B cell (primary cell): Measurements from ENCODE around the gene FRYL. TPM values are rescaled to one million over a fixed set of nuclear protein-coding genes. Genes with fewer than 3 reads are reported as not detected.

Experiments used
- ATAC-seq: fragments of 200-7000 bp; cut with Tn5 transposase; one replicate; pipeline ENCODE4 v1.10.0; 2021; ENCODE audit warnings: low read depth, mild to moderate bottlenecking, moderate number of reproducible peaks, moderate library complexity
- CTCF ChIA-PET: fragments of 350-600 bp; sonication (Branson Sonifier 250); formaldehyde crosslinking; loops from one replicate; lab custom pipeline; 2021; ENCODE audit warnings: antibody characterized with exemption, inconsistent platforms; lab: Charles Lee
- POLR2A ChIA-PET: fragments of 350-600 bp; sonication (Branson Sonifier 250); formaldehyde crosslinking; loops from one replicate; lab custom pipeline; 2021; ENCODE audit warnings: antibody characterized with exemption; lab: Charles Lee
- DNase-seq: peaks from one replicate; pipeline ENCODE4 v3.0.0; 2013
- H2AFZ ChIP-seq: 2 replicates; pipeline ENCODE4 v1.6.1; 2012; ENCODE audit warnings: mild to moderate bottlenecking, low read depth, low read length; ENCODE audit not compliant: insufficient read depth, poor library complexity, severe bottlenecking
- H3K27ac ChIP-seq, 2 donors: 1 replicate in 1 of 2; 2 replicates in 1 of 2; pipeline ENCODE4 v1.5.1; 2012 to 2013; ENCODE audit warnings: low read length in 2 of 2, mild to moderate bottlenecking in 2 of 2, moderate library complexity in 1 of 2
- H3K27me3 ChIP-seq, 4 experiments: fragments of 200-600 bp in 1 of 4; sonication (generic) in 1 of 4; replicated peaks in 1 of 4; 1 replicate in 2 of 4; 2 replicates in 2 of 4; pipeline versions ENCODE4 v1.6.1 to v1.7.0; 2013 to 2016; ENCODE audit warnings: low read length in 3 of 4, mild to moderate bottlenecking in 2 of 4, mixed read lengths in 1 of 4, moderate library complexity in 1 of 4; ENCODE audit not compliant: insufficient read depth in 4 of 4, control insufficient read depth in 3 of 4; ENCODE audit errors: control extremely low read depth in 1 of 4
- H3K36me3 ChIP-seq, 2 experiments: replicated peaks in 1 of 2; 1 replicate in 1 of 2; 2 replicates in 1 of 2; pipeline versions ENCODE4 v1.6.1 to v1.7.1; 2013; ENCODE audit warnings: low read length in 1 of 2; ENCODE audit not compliant: insufficient read depth in 2 of 2, control insufficient read depth in 1 of 2; ENCODE audit errors: control extremely low read depth in 1 of 2, extremely low read depth in 1 of 2
- H3K4me1 ChIP-seq, 2 donors: fragments of 200-600 bp in 1 of 2; sonication (generic) in 1 of 2; 1 replicate in 1 of 2; 2 replicates in 1 of 2; pipeline versions ENCODE4 v1.5.1 to v1.6.1; 2013 to 2017; ENCODE audit warnings: low read length in 2 of 2; ENCODE audit not compliant: control insufficient read depth in 2 of 2, insufficient read depth in 2 of 2
- H3K4me2 ChIP-seq: replicated peaks from 2 replicates; pipeline ENCODE3; 2012; ENCODE audit warnings: mild to moderate bottlenecking, low read depth, low read length; ENCODE audit not compliant: poor library complexity, severe bottlenecking
- H3K4me3 ChIP-seq, 5 experiments: fragments of 200-600 bp in 1 of 5; sonication (generic) in 1 of 5; 1 replicate in 3 of 5; 2 replicates in 2 of 5; pipeline versions ENCODE4 v1.5.1 to v1.7.0; 2011 to 2016; ENCODE audit warnings: low read length in 4 of 5, mild to moderate bottlenecking in 4 of 5, low read depth in 2 of 5, control low read depth in 1 of 5, moderate library complexity in 1 of 5; ENCODE audit not compliant: insufficient read depth in 1 of 5; ENCODE audit errors: control extremely low read depth in 1 of 5, extremely low read depth in 1 of 5
- H3K79me2 ChIP-seq: fragments of 200-600 bp; sonication (generic); one replicate; pipeline ENCODE4 v1.6.0; 2016; ENCODE audit warnings: low read length; ENCODE audit not compliant: control insufficient read depth, insufficient read depth
- H3K9ac ChIP-seq: fragments of 200-600 bp; sonication (generic); 2 replicates; pipeline ENCODE4 v1.6.1; 2017; ENCODE audit warnings: mild to moderate bottlenecking, low read length, moderate library complexity
- H3K9me3 ChIP-seq, 3 donors: one replicate each; pipeline versions ENCODE4 v1.6.1 to v1.7.1; 2013; ENCODE audit warnings: low read length in 2 of 3; ENCODE audit not compliant: control insufficient read depth in 2 of 3, insufficient read depth in 1 of 3; ENCODE audit errors: control extremely low read depth in 1 of 3
- H4K20me1 ChIP-seq: 2 replicates; pipeline ENCODE4 v1.6.0; 2012; ENCODE audit warnings: mild to moderate bottlenecking, low read length; ENCODE audit not compliant: insufficient read depth, control insufficient read depth, poor library complexity, severe bottlenecking
- H3K27ac Mint-ChIP-seq: one replicate; pipeline ENCODE4 v1.8.0; 2021; ENCODE audit warnings: mixed read lengths
- H3K27me3 Mint-ChIP-seq: one replicate; pipeline ENCODE4 v1.8.0; 2021; ENCODE audit warnings: mixed read lengths
- H3K4me1 Mint-ChIP-seq: one replicate; pipeline ENCODE4 v1.8.0; 2021; ENCODE audit warnings: mixed read lengths
- H3K4me3 Mint-ChIP-seq: one replicate; pipeline ENCODE4 v1.8.0; 2021; ENCODE audit warnings: mixed read lengths
- H3K9me3 Mint-ChIP-seq: one replicate; pipeline ENCODE4 v1.8.0; 2022; ENCODE audit warnings: mixed read lengths; ENCODE audit not compliant: insufficient read depth
- CTCF ChIP-seq: fragments of 200-600 bp; IDR thresholded peaks from one replicate; pipeline ENCODE4 v1.8.0; 2022; ENCODE audit warnings: antibody characterized with exemption, mild to moderate bottlenecking
- EZH2 ChIP-seq: IDR thresholded peaks from 2 replicates; pipeline ENCODE4 v1.6.1; 2012; ENCODE audit warnings: borderline replicate concordance, low read depth, mild to moderate bottlenecking, moderate library complexity, low read length; ENCODE audit not compliant: insufficient read depth, poor library complexity, severe bottlenecking
- WGBS: methylation state at CpG from one replicate; pipeline ENCODE4 v1.1.5; 2013; ENCODE audit warnings: missing lambda C conversion rate; ENCODE audit not compliant: insufficient coverage; 5-methylcytosine and 5-hydroxymethylcytosine counted together
- intact Hi-C: fragments of 100-400 bp; cut with micrococcal nuclease; formaldehyde crosslinking; loops from one replicate; pipeline ENCODE4 v1.10.0; 2022
- polyA plus RNA-seq: library from polyadenylated mRNA; depleted of rRNA; stranded (reverse); fragments of >200 nt; gene quantifications from 2 replicates; pipeline ENCODE4 v1.2.3, GENCODE V29; 2012
- total RNA-seq, 2 donors: library from RNA; stranded (reverse); fragments of 120-200 nt in 1 of 2; gene quantifications; 1 replicate in 1 of 2; 2 replicates in 1 of 2; pipeline versions ENCODE4 v1.2.3 to v1.2.4, GENCODE V29; 2013 to 2022

FRYL gene
- total and polyA plus RNA-seq, 2 donors (not counting 1 experiment from before 2014, with no cell fraction given) = 15.5 to 138 TPM

- H3K27me3 Mint-ChIP-seq = no peaks in the 10 kb centered on the region
- H3K4me3 ChIP-seq = no peak overlapping the region
- no peaks in the 10 kb centered on the region for H3K79me2 ChIP-seq
- no peaks in the 10 kb centered on the region for H4K20me1 ChIP-seq
- intact Hi-C loops = no loop called here
- peaks cover 5% of the 10 kb centered on the region for H3K4me1 Mint-ChIP-seq
- ChIA-PET POLR2A (no interaction called here), CTCF (interaction anchor here (0.9 kb wide), 1 partner anchor 374 kb away, joined by 3 read pairs; no protein-coding TSS in a partner anchor)
- TF ChIP-seq CTCF = no peak
- TF ChIP-seq EZH2 = no peak
- H3K36me3 ChIP-seq = peaks cover 27 to 44% of the 10 kb centered on the region in 2 experiments
- H3K9ac ChIP-seq = no peak overlapping the region
- no peak overlapping the region for H3K4me3 Mint-ChIP-seq
- no peak for DNase-seq
- peaks cover 3 to 4% of the 10 kb centered on the region in 2 donors for H3K4me1 ChIP-seq
- no peaks in the 10 kb centered on the region for H3K27me3 ChIP-seq
- WGBS = 81% methylated on average over 2 of the region's 3 CpGs
- peak overlapping the region in 1 of 2 donors; percentile 44 for H3K27ac ChIP-seq
- H3K27ac Mint-ChIP-seq = peak overlapping the region; percentile 8
- no peak overlapping the region for H3K4me2 ChIP-seq
- no peaks in the 10 kb centered on the region for H3K9me3 Mint-ChIP-seq
- H3K9me3 ChIP-seq = no peaks in the 10 kb centered on the region
- no peak overlapping the region for H2AFZ ChIP-seq
- ATAC-seq = no peak
These were observed 191.6 kb downstream of the FRYL start for GRCh38 chr4:48588230-48589097.

GRCh38 chr4:48585401-48585800, 194.7 kb downstream of the FRYL start:
- Mint-ChIP-seq H3K9me3 (no peaks in the 10 kb centered on the region), H3K27me3 (no peaks in the 10 kb centered on the region), H3K4me1 (peaks cover 5% of the 10 kb centered on the region), H3K4me3 (no peak overlapping the region), H3K27ac (no peak overlapping the region)
- no peaks in the 10 kb centered on the region for H3K79me2 ChIP-seq
- POLR2A ChIA-PET = no interaction called here
- peaks cover 3 to 4% of the 10 kb centered on the region in 2 donors for H3K4me1 ChIP-seq
- H3K27ac ChIP-seq = no peak overlapping the region
- intact Hi-C loops = no loop called here
- no peak for DNase-seq
- H3K36me3 ChIP-seq = peaks cover 21 to 43% of the 10 kb centered on the region in 2 experiments
- no peak overlapping the region for H3K4me2 ChIP-seq
- WGBS = 100% methylated on average over 2 of the region's 2 CpGs
- no peaks in the 10 kb centered on the region for H4K20me1 ChIP-seq
- H3K4me3 ChIP-seq = no peak overlapping the region
- no peak overlapping the region for H2AFZ ChIP-seq
- no peak overlapping the region for H3K9ac ChIP-seq
- CTCF ChIA-PET = interaction anchor here (0.6 kb wide), 1 partner anchor 391 kb away, joined by 5 read pairs; no protein-coding TSS in a partner anchor
- H3K9me3 ChIP-seq = no peaks in the 10 kb centered on the region
- no peak for ATAC-seq
- TF ChIP-seq EZH2 = no peak
- TF ChIP-seq CTCF = no peak
- no peaks in the 10 kb centered on the region for H3K27me3 ChIP-seq
